GM18499 (cell line): ENCODE data around the gene EPPIN.
"Not testable (repeated sequence)": the region's sequence is repeated elsewhere in the genome, so short reads cannot be mapped to it uniquely, and the experiment has no call there.

Experiments used
- ATAC-seq: cut with Tn5 transposase; IDR thresholded peaks from one replicate; pipeline ENCODE4 v1.9.1; 2021; ENCODE audit warnings: moderate number of reproducible peaks; ENCODE audit not compliant: insufficient read depth, unreplicated experiment

EPPIN gene

DNA sequence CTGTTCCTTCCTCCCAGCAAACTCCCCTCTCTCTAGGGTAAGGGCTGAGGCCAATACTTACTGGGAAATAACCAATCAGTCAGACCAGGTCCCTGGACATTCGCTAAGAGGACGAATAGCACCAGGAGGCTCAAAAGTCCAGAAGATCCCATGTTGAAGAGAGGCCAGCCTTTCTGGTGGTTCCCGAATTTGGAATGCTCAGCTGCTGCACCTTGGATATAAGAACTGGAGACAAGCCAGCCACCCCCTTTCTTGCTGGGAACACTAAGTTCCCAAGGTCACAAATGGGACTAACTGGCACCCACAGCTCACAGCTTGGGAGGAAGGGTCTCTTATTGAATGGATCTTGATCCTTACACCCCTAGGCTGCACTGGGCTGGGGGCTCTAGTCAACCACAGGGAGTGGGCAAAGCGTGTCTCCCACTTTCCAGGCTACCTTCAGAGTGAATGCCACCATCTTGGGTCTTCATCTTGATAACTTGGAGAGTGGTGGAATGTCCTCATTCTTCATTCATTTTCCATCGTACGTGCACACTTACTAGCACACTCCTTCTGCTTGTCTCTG is at the start of gene EPPIN:
Gene EPPIN, minus strand, starts transcription at position 196 of the 565 bp plus-strand sequence. Its CDS starts 44 bp downstream, at position 152.
- ATAC-seq = no peak

GRCh38 chr20:45595235-45595634 is 48.0 kb upstream of the EPPIN start:
- no peak for ATAC-seq

DNA sequence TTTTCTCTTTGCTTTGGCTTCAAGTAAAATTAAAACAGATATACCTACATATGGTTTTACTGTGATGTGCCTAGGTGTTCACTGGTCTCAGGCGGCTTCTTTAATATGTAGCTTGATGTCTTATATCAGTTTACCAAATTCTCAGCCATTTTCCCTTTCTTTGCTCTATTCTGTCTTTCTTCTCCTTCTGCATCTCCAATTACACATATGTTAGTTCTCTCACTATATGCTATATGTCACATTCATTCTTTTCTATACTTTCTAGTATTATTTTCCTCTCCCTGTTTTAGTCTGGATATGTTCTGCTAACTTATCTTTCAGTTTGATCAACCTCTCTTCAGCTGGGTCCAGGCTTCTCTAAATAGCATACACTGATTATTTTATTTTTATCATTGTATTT is 46.3 kb upstream of the EPPIN start:
- ATAC-seq = no peak

- ATAC-seq = no peak
These were observed 45.5 kb upstream of the EPPIN start for GRCh38 chr20:45592574-45593189.

DNA sequence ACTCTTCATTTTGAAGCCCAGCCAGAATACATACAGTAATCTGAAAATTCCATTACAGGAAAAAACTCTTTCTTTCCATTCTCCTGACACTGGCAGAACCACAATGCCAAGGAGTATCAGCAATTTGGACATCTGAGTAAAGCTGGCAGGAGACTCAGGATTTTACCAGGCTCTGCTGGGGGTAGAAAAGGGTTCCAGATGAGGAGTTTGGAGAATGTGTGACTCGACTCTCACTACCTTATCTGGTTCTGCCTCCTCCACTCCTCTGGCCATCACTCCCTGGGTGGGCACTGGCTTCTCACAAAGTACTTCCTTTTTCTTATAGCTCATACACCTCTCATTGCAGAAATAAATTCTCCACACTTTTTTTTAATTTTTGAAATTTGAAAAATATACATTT is 42.5 kb upstream of the EPPIN start:
- no peak for ATAC-seq

GRCh38 chr20:45588800-45589199 is 41.6 kb upstream of the EPPIN start:
- ATAC-seq = no peak

GRCh38 chr20:45585986-45586385 is 38.8 kb upstream of the EPPIN start:
- ATAC-seq = not testable (repeated sequence)

DNA sequence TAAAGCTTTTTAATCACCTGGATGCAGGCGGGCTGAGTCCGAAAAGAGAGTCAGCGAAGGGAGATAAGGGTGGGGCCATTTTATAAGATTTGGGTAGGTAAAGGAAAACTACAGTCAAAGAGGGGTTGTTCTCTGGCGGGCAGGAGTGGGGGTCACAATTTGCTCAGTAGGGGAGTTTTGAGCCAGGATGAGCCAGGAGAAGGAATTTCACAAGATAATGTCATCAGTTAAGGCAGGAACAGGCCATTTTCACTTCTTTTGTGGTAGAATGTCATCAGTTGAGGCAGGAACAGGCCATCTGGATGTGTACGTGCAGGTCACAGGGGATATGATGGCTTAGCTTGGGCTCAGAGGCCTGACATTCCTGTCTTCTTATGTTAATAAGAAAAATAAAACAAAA is 37.1 kb upstream of the EPPIN start:
- not testable (repeated sequence) for ATAC-seq

GRCh38 chr20:45583502-45583901 is 36.3 kb upstream of the EPPIN start:
- ATAC-seq = no peak

- no peak for ATAC-seq
These were observed 34.5 kb upstream of the EPPIN start for GRCh38 chr20:45581702-45582101.

DNA sequence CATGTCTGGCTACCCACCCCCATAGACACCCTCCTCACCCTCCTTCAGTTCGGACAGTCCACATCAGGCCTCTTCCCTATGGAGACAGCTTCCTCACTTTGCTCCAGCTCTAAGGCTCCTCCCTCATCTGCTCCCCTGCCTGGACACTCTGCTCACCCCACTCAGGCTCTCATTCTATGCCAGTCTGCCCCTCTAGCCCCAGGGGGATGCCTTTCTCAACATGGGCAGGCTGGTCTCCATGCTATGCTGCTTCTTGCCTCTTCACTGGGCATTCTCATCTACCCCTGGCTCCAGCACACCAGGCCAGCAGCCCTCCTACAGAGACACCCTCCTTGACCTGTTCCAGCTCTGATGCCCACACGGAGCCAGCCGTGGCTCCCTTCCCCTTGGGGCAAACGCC is 32.0 kb upstream of the EPPIN start, which contains the start of gene WFDC8:
Gene WFDC8, minus strand, starts transcription at position 101 of the 400 bp plus-strand sequence. Its CDS starts 37 bp downstream, at position 64.
- ATAC-seq = no peak

GRCh38 chr20:45578231-45578630 is 31.0 kb upstream of the EPPIN start:
- ATAC-seq = no peak

DNA sequence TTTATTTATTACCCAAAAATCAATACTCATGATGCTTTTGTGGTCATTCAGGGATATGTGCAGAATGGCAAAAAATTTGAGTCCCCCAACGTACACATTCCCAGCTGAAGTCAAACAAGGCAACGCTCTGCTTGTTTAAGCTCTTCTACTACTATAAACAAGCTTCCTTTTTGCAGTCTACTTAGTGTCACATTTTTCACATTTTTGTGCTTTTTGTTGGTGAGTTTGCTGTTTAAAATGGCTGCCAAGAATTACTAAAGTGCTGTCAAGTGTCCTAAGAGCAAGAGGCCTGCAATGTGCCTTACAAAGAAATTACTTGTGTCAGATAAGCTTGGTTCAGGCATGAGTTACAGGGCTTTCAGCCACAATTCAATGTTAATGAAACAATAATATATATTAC is 29.8 kb upstream of the EPPIN start:
- ATAC-seq = no peak

GRCh38 chr20:45575931-45576330 is 28.7 kb upstream of the EPPIN start:
- no peak for ATAC-seq

- not testable (repeated sequence) for ATAC-seq
These were observed 22.4 kb upstream of the EPPIN start for GRCh38 chr20:45569650-45570049.

DNA sequence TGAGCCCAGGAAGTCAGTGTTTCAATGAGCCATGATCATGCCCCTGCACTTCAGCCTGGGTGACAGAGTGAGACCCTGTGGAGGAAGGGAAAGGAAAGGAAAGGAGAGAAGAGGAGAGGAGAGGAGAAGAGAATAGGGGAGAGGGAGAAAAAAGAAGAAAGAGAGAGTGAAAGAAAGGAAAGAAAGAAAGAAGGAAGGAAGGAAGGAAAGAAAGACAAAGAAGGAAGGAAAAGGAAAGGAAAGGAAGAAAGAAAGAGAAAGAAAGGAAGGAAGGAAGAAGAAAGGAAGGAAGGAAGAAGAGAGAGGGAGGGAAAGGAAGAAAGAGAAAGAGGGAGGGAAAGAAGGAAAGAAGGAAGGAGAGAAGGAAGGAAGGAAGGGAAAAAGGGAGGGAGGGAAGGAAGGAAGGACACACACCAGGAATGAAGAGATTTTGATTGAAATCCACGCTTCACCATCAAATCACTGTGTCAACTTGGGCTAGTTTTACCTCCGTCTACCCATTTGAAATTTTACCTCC is 17.6 kb upstream of the EPPIN start:
- no peak for ATAC-seq

- ATAC-seq = no peak
These were observed 8.0 kb upstream of the EPPIN start for GRCh38 chr20:45555198-45555597.

- ATAC-seq = no peak
These were observed 5.3 kb upstream of the EPPIN start for GRCh38 chr20:45552456-45552855.

- ATAC-seq = no peak
These were observed 3.6 kb upstream of the EPPIN start for GRCh38 chr20:45550765-45551164.

GRCh38 chr20:45548410-45548809 is 1.2 kb upstream of the EPPIN start:
- ATAC-seq = no peak

GRCh38 chr20:45545754-45546453 is 1.3 kb downstream of the EPPIN start:
- no peak for ATAC-seq
